Parathyroid adenoma (tissue), 2 donors: ENCODE data around the gene VCL.

ENCODE experiments used
- H2AFZ ChIP-seq: fragments of 300-600 bp; sonication (generic); one replicate; pipeline ENCODE4 v1.7.0; 2017; ENCODE audit warnings: antibody characterized with exemption, mild to moderate bottlenecking
- H3K27ac ChIP-seq: fragments of 300-600 bp; sonication (generic); one replicate; pipeline ENCODE4 v1.7.0; 2017
- H3K27me3 ChIP-seq: fragments of 300-600 bp; sonication (generic); one replicate; pipeline ENCODE4 v1.7.0; 2017; ENCODE audit warnings: low read length; ENCODE audit not compliant: control insufficient read depth, insufficient read depth
- H3K36me3 ChIP-seq: fragments of 300-600 bp; sonication (generic); one replicate; pipeline ENCODE4 v1.7.0; 2017; ENCODE audit warnings: low read length; ENCODE audit not compliant: control insufficient read depth, insufficient read depth
- H3K4me1 ChIP-seq: fragments of 300-600 bp; sonication (generic); one replicate; pipeline ENCODE4 v1.7.0; 2017; ENCODE audit warnings: control low read depth
- H3K4me2 ChIP-seq: fragments of 300-600 bp; sonication (generic); one replicate; pipeline ENCODE4 v1.7.0; 2017; ENCODE audit warnings: low read length
- H3K4me3 ChIP-seq: fragments of 300-600 bp; sonication (generic); one replicate; pipeline ENCODE4 v1.7.0; 2017; ENCODE audit warnings: low read depth, low read length
- H3K79me2 ChIP-seq: fragments of 300-600 bp; sonication (generic); one replicate; pipeline ENCODE4 v1.7.0; 2017; ENCODE audit warnings: control low read depth
- H3K9ac ChIP-seq: fragments of 300-600 bp; sonication (generic); one replicate; pipeline ENCODE4 v1.7.0; 2017; ENCODE audit warnings: mild to moderate bottlenecking
- H3K9me3 ChIP-seq: fragments of 300-600 bp; sonication (generic); one replicate; pipeline ENCODE4 v1.7.0; 2017; ENCODE audit warnings: low read length; ENCODE audit not compliant: control insufficient read depth
- TF ChIP-seq, protein P1 (sequence below): fragments of 300-600 bp; sonication (generic); IDR thresholded peaks from one replicate; pipeline ENCODE4 v1.7.0; 2017; ENCODE audit warnings: antibody characterized with exemption, mild to moderate bottlenecking
- donor health status: primary hyperparathyroidism.

The VCL gene

GRCh38 chr10:74079936-74080590, 82.1 kb downstream of the VCL start:
- no peaks in the 10 kb centered on the region for H3K27me3 ChIP-seq
- no peak overlapping the region for H2AFZ ChIP-seq
- no peak overlapping the region for H3K4me2 ChIP-seq
- no peaks in the 10 kb centered on the region for H3K36me3 ChIP-seq
- H3K9ac ChIP-seq: no peak overlapping the region
- no peak overlapping the region for H3K27ac ChIP-seq
- TF ChIP-seq, protein P1, sequence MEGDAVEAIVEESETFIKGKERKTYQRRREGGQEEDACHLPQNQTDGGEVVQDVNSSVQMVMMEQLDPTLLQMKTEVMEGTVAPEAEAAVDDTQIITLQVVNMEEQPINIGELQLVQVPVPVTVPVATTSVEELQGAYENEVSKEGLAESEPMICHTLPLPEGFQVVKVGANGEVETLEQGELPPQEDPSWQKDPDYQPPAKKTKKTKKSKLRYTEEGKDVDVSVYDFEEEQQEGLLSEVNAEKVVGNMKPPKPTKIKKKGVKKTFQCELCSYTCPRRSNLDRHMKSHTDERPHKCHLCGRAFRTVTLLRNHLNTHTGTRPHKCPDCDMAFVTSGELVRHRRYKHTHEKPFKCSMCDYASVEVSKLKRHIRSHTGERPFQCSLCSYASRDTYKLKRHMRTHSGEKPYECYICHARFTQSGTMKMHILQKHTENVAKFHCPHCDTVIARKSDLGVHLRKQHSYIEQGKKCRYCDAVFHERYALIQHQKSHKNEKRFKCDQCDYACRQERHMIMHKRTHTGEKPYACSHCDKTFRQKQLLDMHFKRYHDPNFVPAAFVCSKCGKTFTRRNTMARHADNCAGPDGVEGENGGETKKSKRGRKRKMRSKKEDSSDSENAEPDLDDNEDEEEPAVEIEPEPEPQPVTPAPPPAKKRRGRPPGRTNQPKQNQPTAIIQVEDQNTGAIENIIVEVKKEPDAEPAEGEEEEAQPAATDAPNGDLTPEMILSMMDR: no peak
- H3K4me3 ChIP-seq: no peak overlapping the region
- H3K9me3 ChIP-seq: no peaks in the 10 kb centered on the region
- no peaks in the 10 kb centered on the region for H3K4me1 ChIP-seq
- H3K79me2 ChIP-seq: no peaks in the 10 kb centered on the region

DNA sequence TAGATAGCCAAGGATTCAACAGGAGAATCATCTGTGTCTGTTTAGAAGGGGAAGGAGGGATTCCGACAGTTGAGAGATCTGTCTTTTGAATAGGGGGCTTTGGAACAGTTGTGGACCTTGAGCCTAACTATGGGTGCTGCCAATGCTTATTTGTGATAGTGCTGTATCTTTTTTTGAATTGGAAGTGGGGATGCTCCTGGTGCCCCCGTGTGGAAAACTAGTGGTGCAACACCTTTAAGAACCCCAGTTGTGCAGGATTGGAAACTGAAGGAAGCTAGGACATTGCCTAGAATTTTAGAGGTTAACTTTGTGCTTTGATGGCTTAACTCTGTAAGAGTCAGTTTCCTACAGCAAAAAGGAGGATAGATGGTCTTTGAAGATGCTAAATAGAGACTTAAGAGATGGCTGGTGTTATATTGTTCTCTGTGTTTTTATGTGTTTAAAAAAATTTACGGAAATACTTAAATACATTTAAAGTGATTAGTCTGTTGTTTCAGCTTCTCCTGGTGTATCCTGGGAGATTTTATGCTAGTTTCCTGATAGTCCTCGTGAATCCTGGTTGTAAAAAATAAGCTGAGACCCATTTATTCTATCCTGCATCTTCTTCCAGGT, 83.4 kb downstream of the VCL start:
- H3K4me2 ChIP-seq: no peak overlapping the region
- no peaks in the 10 kb centered on the region for H3K36me3 ChIP-seq
- no peak overlapping the region for H3K9ac ChIP-seq
- H3K4me1 ChIP-seq: no peaks in the 10 kb centered on the region
- no peaks in the 10 kb centered on the region for H3K27me3 ChIP-seq
- no peak overlapping the region for H2AFZ ChIP-seq
- no peak overlapping the region for H3K4me3 ChIP-seq
- TF ChIP-seq, protein P1: peak; percentile 68
- H3K9me3 ChIP-seq: no peaks in the 10 kb centered on the region
- H3K79me2 ChIP-seq: no peaks in the 10 kb centered on the region
- H3K27ac ChIP-seq: no peak overlapping the region

DNA sequence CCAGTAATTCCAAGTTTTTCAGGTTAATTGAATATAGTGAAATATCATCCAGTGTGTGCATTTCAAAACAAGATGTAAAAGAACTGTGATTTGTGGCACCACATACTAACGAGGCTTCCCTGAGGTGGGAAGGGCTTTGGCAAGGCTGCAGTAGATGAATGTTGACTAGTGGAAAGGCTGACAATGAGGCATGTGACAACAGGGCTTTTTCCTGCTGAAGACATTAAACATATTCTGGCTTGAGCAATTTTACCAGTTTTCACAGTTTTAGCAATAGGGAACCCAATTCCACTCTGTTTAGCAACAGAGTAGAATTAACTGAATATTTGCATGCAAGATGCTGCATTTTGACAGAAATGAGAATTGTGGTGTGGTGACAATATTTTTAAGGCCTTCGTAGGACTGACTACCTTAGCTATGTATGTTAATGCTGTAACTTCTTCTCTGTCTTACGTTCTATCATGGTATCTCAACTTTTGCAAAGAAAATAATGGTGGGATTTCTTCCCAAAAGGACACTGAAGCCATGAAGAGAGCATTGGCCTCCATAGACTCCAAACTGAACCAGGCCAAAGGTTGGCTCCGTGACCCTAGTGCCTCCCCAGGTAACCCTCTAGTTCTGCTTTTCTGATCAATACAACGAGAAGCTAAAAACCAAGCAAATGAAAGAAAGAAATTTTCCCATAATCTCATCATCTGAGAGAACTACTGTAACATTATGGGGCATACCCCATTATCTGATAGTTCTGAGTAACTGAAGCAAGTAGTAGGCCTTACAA, 84.2 kb downstream of the VCL start:
- no peak overlapping the region for H3K4me3 ChIP-seq
- H3K27ac ChIP-seq: no peak overlapping the region
- H3K9ac ChIP-seq: no peak overlapping the region
- TF ChIP-seq, protein P1: no peak
- no peaks in the 10 kb centered on the region for H3K79me2 ChIP-seq
- H3K4me1 ChIP-seq: no peaks in the 10 kb centered on the region
- no peaks in the 10 kb centered on the region for H3K9me3 ChIP-seq
- no peak overlapping the region for H2AFZ ChIP-seq
- no peak overlapping the region for H3K4me2 ChIP-seq
- H3K27me3 ChIP-seq: no peaks in the 10 kb centered on the region
- no peaks in the 10 kb centered on the region for H3K36me3 ChIP-seq

DNA sequence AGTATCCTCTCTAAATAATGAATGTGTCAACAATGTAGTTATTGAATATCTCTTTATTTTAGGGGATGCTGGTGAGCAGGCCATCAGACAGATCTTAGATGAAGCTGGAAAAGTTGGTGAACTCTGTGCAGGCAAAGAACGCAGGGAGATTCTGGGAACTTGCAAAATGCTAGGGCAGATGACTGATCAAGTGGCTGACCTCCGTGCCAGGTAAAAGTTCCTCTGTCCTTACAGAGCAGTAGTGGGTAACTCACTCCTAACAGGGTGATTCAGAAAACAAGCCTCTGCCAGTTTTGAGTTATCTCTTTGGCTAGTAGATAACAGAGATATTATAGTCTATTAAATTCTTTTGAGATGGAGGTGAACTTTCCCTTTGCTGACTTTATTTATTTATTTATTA, 85.4 kb downstream of the VCL start:
- Histone ChIP-seq H3K79me2 (no peaks in the 10 kb centered on the region), H3K27me3 (no peaks in the 10 kb centered on the region), H3K4me2 (no peak overlapping the region), H3K9me3 (no peaks in the 10 kb centered on the region), H3K27ac (no peak overlapping the region), H3K4me1 (no peaks in the 10 kb centered on the region), H3K4me3 (no peak overlapping the region), H3K36me3 (no peaks in the 10 kb centered on the region), H3K9ac (no peak overlapping the region), H2AFZ (no peak overlapping the region)
- TF ChIP-seq, protein P1: no peak
